Liver (tissue), 9 donors: Measurements from ENCODE around the gene GADL1. TPM values are rescaled to one million over a fixed set of nuclear protein-coding genes. Genes with fewer than 3 reads are reported as not detected.

Experiments used
- DNase-seq: peaks from one replicate; pipeline ENCODE4 v3.0.0-alpha.2; 2017; ENCODE audit warnings: low spot score
- H3K27ac ChIP-seq, 2 donors: one replicate each; pipeline ENCODE4 v1.7.0; 2013; ENCODE audit warnings: inconsistent platforms in 2 of 2, low read length in 2 of 2, control low read depth in 1 of 2, low read depth in 1 of 2, mild to moderate bottlenecking in 1 of 2
- H3K27me3 ChIP-seq, 4 donors: one replicate each; pipeline versions ENCODE4 v1.6.1 to v1.7.0; 2013; ENCODE audit warnings: low read length in 3 of 4, inconsistent platforms in 1 of 4, mild to moderate bottlenecking in 1 of 4, moderate library complexity in 1 of 4; ENCODE audit not compliant: control insufficient read depth in 4 of 4, insufficient read depth in 4 of 4
- H3K36me3 ChIP-seq, 4 donors: one replicate each; pipeline versions ENCODE4 v1.6.1 to v1.7.0; 2013; ENCODE audit warnings: low read length in 3 of 4, mild to moderate bottlenecking in 3 of 4, low read depth in 1 of 4, moderate library complexity in 1 of 4; ENCODE audit not compliant: control insufficient read depth in 4 of 4, insufficient read depth in 3 of 4
- H3K4me1 ChIP-seq, 4 donors: one replicate each; pipeline versions ENCODE4 v1.6.1 to v1.7.0; 2013; ENCODE audit warnings: low read length in 3 of 4, mild to moderate bottlenecking in 3 of 4, moderate library complexity in 1 of 4; ENCODE audit not compliant: control insufficient read depth in 4 of 4, insufficient read depth in 4 of 4
- H3K4me3 ChIP-seq, 3 donors: one replicate each; pipeline versions ENCODE4 v1.6.1 to v1.7.0; 2013; ENCODE audit warnings: low read length in 3 of 3, control low read depth in 1 of 3, low read depth in 1 of 3, mild to moderate bottlenecking in 1 of 3
- H3K9ac ChIP-seq, 2 donors: one replicate each; pipeline ENCODE4 v1.7.0; 2013; ENCODE audit warnings: low read length in 2 of 2, mild to moderate bottlenecking in 2 of 2, moderate library complexity in 2 of 2, control low read depth in 1 of 2, low read depth in 1 of 2
- H3K9me3 ChIP-seq, 4 donors: one replicate each; pipeline versions ENCODE4 v1.6.1 to v1.7.0; 2013; ENCODE audit warnings: low read length in 3 of 4; ENCODE audit not compliant: control insufficient read depth in 4 of 4
- EGR1 ChIP-seq, 2 donors: IDR thresholded peaks; 2 replicates each; pipeline ENCODE4 v1.6.1; 2016 to 2018; ENCODE audit warnings: antibody characterized with exemption in 2 of 2, low read depth in 2 of 2
- FOXA1 ChIP-seq: IDR thresholded peaks from 2 replicates; pipeline ENCODE4 v1.6.1; 2016; ENCODE audit warnings: antibody characterized with exemption
- FOXA2 ChIP-seq: IDR thresholded peaks from 2 replicates; pipeline ENCODE4 v1.6.1; 2016; ENCODE audit warnings: antibody characterized with exemption
- GABPA ChIP-seq, 2 donors: IDR thresholded peaks in 1 of 2; conservative IDR thresholded peaks in 1 of 2; 2 replicates each; pipeline ENCODE4 v1.6.1; 2016; ENCODE audit warnings: antibody characterized with exemption in 2 of 2, mild to moderate bottlenecking in 1 of 2, moderate library complexity in 1 of 2
- HNF4A ChIP-seq, 2 donors: conservative IDR thresholded peaks; 2 replicates each; pipeline ENCODE4 v1.6.1; 2016; ENCODE audit warnings: antibody characterized with exemption in 2 of 2, mild to moderate bottlenecking in 2 of 2
- HNF4G ChIP-seq: IDR thresholded peaks from 2 replicates; pipeline ENCODE4 v1.6.1; 2016; ENCODE audit warnings: antibody characterized with exemption
- JUND ChIP-seq, 2 donors: IDR thresholded peaks; 2 replicates each; pipeline ENCODE4 v1.6.1; 2016; ENCODE audit warnings: antibody characterized with exemption in 2 of 2
- NR2F2 ChIP-seq: IDR thresholded peaks from 2 replicates; pipeline ENCODE4 v1.6.1; 2016; ENCODE audit warnings: antibody characterized with exemption
- RAD21 ChIP-seq, 2 donors: IDR thresholded peaks; 2 replicates each; pipeline ENCODE4 v1.6.1; 2016; ENCODE audit warnings: antibody characterized with exemption in 2 of 2, mild to moderate bottlenecking in 2 of 2
- RXRA ChIP-seq, 2 donors: IDR thresholded peaks; 2 replicates each; pipeline ENCODE4 v1.6.1; 2017 to 2018; ENCODE audit warnings: antibody characterized with exemption in 2 of 2, mild to moderate bottlenecking in 1 of 2
- SP1 ChIP-seq: IDR thresholded peaks from 2 replicates; pipeline ENCODE4 v1.6.1; 2018; ENCODE audit warnings: antibody characterized with exemption, mild to moderate bottlenecking
- YY1 ChIP-seq: IDR thresholded peaks from 2 replicates; pipeline ENCODE4 v1.6.1; 2016; ENCODE audit warnings: antibody characterized with exemption, mild to moderate bottlenecking
- WGBS: extraction: QIAGEN DNeasy Blood & Tissue Kit; methylation state at CpG from one replicate; pipeline ENCODE4 v1.1.7; 2013; 5-methylcytosine and 5-hydroxymethylcytosine counted together
- polyA plus RNA-seq, 2 donors: library from polyadenylated mRNA; stranded (reverse) in 1 of 2; unstranded in 1 of 2; fragments of 200-250 nt in 1 of 2; fragments of >200 nt in 1 of 2; fragmentation: Nextera tagmentation in 1 of 2; extraction: Ambion mirVana in 1 of 2; gene quantifications; one replicate each; pipeline versions ENCODE4 v1.2.1 to v1.2.3, GENCODE V29; 2013 to 2015
- total RNA-seq, 2 donors: library from RNA; depleted of rRNA; stranded (reverse); fragments of >200 nt; gene quantifications; one replicate each; pipeline ENCODE4 v1.2.3, GENCODE V29; 2014
- TF ChIP-seq, protein P1 (sequence below): IDR thresholded peaks from 2 replicates; pipeline ENCODE4 v1.6.1; 2016; ENCODE audit warnings: antibody characterized with exemption
- TF ChIP-seq, protein P2 (sequence below): IDR thresholded peaks from 2 replicates; pipeline ENCODE4 v1.6.1; 2016; ENCODE audit warnings: antibody characterized with exemption
- TF ChIP-seq, protein P3 (sequence below): IDR thresholded peaks from 2 replicates; pipeline ENCODE4 v1.6.1; 2016; ENCODE audit warnings: antibody characterized with exemption
- TF ChIP-seq, protein P4 (sequence below): fragments of 150-350 bp; IDR thresholded peaks from 2 replicates; pipeline ENCODE4 v1.5.1; 2017; ENCODE audit warnings: improper control_type of control experiment, low read depth, low read length; ENCODE audit not compliant: missing input control
- donor health status: healthy.
- donor health status: healthy.
- donor health status: healthy.
- donor health status: healthy.
- donor health status: healthy.

Gene GADL1
- total and polyA plus RNA-seq, 4 donors: not detected

DNA sequence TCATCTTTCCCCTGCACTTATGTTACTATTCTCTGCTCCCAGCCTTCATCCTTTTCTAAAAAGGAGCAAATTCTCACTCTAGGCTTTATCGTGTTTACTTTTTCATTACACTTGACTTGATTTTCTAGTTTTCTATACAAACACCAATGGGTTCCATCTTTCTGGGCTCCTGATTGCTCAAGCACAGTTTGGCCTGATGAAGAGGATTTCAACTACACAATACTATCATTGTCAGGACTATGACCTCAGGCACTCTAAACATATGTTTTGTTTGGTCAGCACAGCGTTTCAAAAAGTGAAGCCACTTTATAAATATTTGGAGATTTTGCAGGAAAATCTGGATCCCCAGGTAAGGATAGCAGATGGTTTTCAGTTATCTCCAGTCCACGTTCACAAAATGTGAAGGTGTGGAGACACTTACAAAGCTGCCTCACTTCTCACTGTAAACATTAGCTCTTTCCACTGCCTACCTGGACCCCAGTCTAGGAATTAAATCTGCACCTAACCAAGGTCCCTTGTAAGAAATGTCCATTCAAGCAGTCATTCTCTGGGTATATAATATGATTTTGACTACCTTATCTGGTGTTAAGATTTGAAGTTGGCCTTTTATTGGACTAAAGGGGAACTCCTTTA lies 201.8 kb downstream of the GADL1 start:
- no peak for TF ChIP-seq HNF4G
- TF ChIP-seq RAD21 (IDR thresholded peaks at IDR 0.05): peak in 1 of 2 donors; percentile 26
- no peak for TF ChIP-seq GABPA (IDR thresholded peaks at IDR 0.05 in 1 of 2, conservative IDR thresholded peaks at IDR 0.05 in 1 of 2)
- TF ChIP-seq FOXA1: no peak
- TF ChIP-seq, protein P1, sequence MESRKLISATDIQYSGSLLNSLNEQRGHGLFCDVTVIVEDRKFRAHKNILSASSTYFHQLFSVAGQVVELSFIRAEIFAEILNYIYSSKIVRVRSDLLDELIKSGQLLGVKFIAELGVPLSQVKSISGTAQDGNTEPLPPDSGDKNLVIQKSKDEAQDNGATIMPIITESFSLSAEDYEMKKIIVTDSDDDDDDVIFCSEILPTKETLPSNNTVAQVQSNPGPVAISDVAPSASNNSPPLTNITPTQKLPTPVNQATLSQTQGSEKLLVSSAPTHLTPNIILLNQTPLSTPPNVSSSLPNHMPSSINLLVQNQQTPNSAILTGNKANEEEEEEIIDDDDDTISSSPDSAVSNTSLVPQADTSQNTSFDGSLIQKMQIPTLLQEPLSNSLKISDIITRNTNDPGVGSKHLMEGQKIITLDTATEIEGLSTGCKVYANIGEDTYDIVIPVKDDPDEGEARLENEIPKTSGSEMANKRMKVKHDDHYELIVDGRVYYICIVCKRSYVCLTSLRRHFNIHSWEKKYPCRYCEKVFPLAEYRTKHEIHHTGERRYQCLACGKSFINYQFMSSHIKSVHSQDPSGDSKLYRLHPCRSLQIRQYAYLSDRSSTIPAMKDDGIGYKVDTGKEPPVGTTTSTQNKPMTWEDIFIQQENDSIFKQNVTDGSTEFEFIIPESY: no peak
- TF ChIP-seq, protein P2, sequence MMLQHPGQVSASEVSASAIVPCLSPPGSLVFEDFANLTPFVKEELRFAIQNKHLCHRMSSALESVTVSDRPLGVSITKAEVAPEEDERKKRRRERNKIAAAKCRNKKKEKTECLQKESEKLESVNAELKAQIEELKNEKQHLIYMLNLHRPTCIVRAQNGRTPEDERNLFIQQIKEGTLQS: no peak
- TF ChIP-seq YY1: peak; percentile 47
- TF ChIP-seq, protein P3, sequence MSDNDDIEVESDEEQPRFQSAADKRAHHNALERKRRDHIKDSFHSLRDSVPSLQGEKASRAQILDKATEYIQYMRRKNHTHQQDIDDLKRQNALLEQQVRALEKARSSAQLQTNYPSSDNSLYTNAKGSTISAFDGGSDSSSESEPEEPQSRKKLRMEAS: no peak
- TF ChIP-seq FOXA2: no peak
- TF ChIP-seq NR2F2: no peak
- peak in 1 of 2 donors; percentile 36 for TF ChIP-seq HNF4A (conservative IDR thresholded peaks at IDR 0.05)
- peaks cover 0 to 22% (median 12%) of the 10 kb centered on the region in 4 donors for H3K36me3 ChIP-seq
- H3K9me3 ChIP-seq: no peaks in the 10 kb centered on the region
- no peaks in the 10 kb centered on the region for H3K27me3 ChIP-seq
- DNase-seq: no peak
- no peak overlapping the region for H3K4me3 ChIP-seq
- no peak overlapping the region for H3K27ac ChIP-seq
- H3K4me1 ChIP-seq: peaks cover 0 to 30% (median 19%) of the 10 kb centered on the region in 4 donors
- H3K9ac ChIP-seq: no peak overlapping the region
- WGBS: 49% methylated on average over 3 of the region's 3 CpGs

DNA sequence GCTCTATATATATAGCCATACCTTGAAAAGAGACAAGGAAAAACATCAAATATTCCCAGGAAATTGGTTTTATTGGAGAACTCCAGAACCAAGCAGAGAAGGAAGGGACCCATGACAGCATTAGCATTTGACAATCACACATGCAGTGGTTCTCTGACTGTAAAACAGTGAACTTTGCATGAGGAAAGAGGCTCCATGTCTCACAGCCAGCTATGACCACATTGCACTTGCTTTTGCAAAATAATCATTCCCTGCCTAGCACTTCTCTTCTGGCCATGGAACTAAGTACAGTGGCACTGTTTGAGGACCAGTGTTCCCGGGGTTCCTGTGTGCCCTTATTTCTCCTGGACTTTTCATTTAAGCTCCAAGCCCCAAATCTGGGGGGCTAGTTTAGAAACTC lies 202.5 kb downstream of the GADL1 start:
- DNase-seq: no peak
- H3K4me3 ChIP-seq: no peak overlapping the region
- 91% methylated on average over 1 of the region's 1 CpG for WGBS
- TF ChIP-seq, protein P4, sequence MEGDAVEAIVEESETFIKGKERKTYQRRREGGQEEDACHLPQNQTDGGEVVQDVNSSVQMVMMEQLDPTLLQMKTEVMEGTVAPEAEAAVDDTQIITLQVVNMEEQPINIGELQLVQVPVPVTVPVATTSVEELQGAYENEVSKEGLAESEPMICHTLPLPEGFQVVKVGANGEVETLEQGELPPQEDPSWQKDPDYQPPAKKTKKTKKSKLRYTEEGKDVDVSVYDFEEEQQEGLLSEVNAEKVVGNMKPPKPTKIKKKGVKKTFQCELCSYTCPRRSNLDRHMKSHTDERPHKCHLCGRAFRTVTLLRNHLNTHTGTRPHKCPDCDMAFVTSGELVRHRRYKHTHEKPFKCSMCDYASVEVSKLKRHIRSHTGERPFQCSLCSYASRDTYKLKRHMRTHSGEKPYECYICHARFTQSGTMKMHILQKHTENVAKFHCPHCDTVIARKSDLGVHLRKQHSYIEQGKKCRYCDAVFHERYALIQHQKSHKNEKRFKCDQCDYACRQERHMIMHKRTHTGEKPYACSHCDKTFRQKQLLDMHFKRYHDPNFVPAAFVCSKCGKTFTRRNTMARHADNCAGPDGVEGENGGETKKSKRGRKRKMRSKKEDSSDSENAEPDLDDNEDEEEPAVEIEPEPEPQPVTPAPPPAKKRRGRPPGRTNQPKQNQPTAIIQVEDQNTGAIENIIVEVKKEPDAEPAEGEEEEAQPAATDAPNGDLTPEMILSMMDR: no peak
- TF ChIP-seq, protein P2: no peak
- no peak for TF ChIP-seq GABPA (IDR thresholded peaks at IDR 0.05 in 1 of 2, conservative IDR thresholded peaks at IDR 0.05 in 1 of 2)
- no peak for TF ChIP-seq YY1
- TF ChIP-seq FOXA2: no peak
- TF ChIP-seq, protein P1: no peak
- TF ChIP-seq RXRA (IDR thresholded peaks at IDR 0.05): no peak
- no peak for TF ChIP-seq NR2F2
- no peak for TF ChIP-seq JUND (IDR thresholded peaks at IDR 0.05)
- TF ChIP-seq EGR1 (IDR thresholded peaks at IDR 0.05; ENCODE audit: low read depth in 2 of 2): no peak
- TF ChIP-seq SP1: no peak
- no peak for TF ChIP-seq FOXA1
- TF ChIP-seq RAD21 (IDR thresholded peaks at IDR 0.05): no peak
- H3K9ac ChIP-seq: no peak overlapping the region
- no peaks in the 10 kb centered on the region for H3K9me3 ChIP-seq
- H3K4me1 ChIP-seq: peaks cover 0 to 30% (median 19%) of the 10 kb centered on the region in 4 donors
- H3K27me3 ChIP-seq: no peaks in the 10 kb centered on the region
- H3K27ac ChIP-seq: no peak overlapping the region
- H3K36me3 ChIP-seq: peaks cover 0 to 26% (median 12%) of the 10 kb centered on the region in 4 donors
